SIG-M5 treated with dmso at 0.1 percent for 504 hours (cell line): ENCODE data around the gene TBC1D10B.
A peak's percentile ranks its signal among the peaks of the same experiment; 100 is the strongest.

Experiments used
- DNase-seq: peaks from one replicate; lab custom pipeline; 2025; ENCODE audit not compliant: unreplicated experiment; lab: John Stamatoyannopoulos, UW

The TBC1D10B gene

GRCh38 chr16:30376461-30376902, 6.2 kb upstream of the TBC1D10B start:
- DNase-seq, result no peak

GRCh38 chr16:30375864-30376263, 5.6 kb upstream of the TBC1D10B start:
- no peak for DNase-seq

GRCh38 chr16:30374538-30374937, 4.2 kb upstream of the TBC1D10B start, which contains the start of gene MYL11:
MYL11 (plus strand) TSS chr16:30374802; CDS start chr16:30374858, 56 bp downstream.
- DNase-seq, result no peak

GRCh38 chr16:30372725-30373124, 2.4 kb upstream of the TBC1D10B start:
- no peak for DNase-seq

GRCh38 chr16:30372038-30372712, 1.9 kb upstream of the TBC1D10B start:
- no peak for DNase-seq

GRCh38 chr16:30371248-30371816, 1.0 kb upstream of the TBC1D10B start:
- DNase-seq, result no peak

GRCh38 chr16:30369938-30370455, 297 bp downstream of the TBC1D10B start:
- DNase-seq, result no peak

GRCh38 chr16:30369091-30369937, 980 bp downstream of the TBC1D10B start:
- DNase-seq, result no peak

GRCh38 chr16:30368792-30369090, 1.6 kb downstream of the TBC1D10B start:
- no peak for DNase-seq

- DNase-seq, result peak; percentile 87
Measured at GRCh38 chr16:30368122-30368791, 2.0 kb downstream of the TBC1D10B start.

- no peak for DNase-seq
Measured at GRCh38 chr16:30367349-30368009, 2.8 kb downstream of the TBC1D10B start.

GRCh38 chr16:30366511-30366910, 3.8 kb downstream of the TBC1D10B start:
- no peak for DNase-seq

- no peak for DNase-seq
Measured at GRCh38 chr16:30365200-30365599, 5.1 kb downstream of the TBC1D10B start.

GRCh38 chr16:30361180-30361579, 9.1 kb downstream of the TBC1D10B start:
- DNase-seq, result no peak

- DNase-seq, result no peak
Measured at GRCh38 chr16:30359871-30360170, 10.5 kb downstream of the TBC1D10B start.

GRCh38 chr16:30358990-30359870, 11.1 kb downstream of the TBC1D10B start:
- no peak for DNase-seq

GRCh38 chr16:30358577-30358936, 11.7 kb downstream of the TBC1D10B start:
- no peak for DNase-seq

GRCh38 chr16:30357715-30358576, 12.3 kb downstream of the TBC1D10B start:
- no peak for DNase-seq

GRCh38 chr16:30357085-30357714, 13.1 kb downstream of the TBC1D10B start:
- no peak for DNase-seq
